ENCODE results near the gene DHX9. TPM values are rescaled to one million over a fixed set of nuclear protein-coding genes. Genes with fewer than 3 reads are reported as not detected.

DHX9 gene
- total and polyA plus RNA-seq, 2 of the 13 experiments (the other 11 are each of a cell fraction or from before 2014, with no cell fraction given) = 84.8 to 211 TPM

GRCh38 chr1:182877842-182878241, 38.7 kb downstream of the DHX9 start:
- Histone ChIP-seq H3K9me3 (ENCODE audit: low read length) (no peaks in the 10 kb centered on the region), H3K4me3 (replicated peaks in 1 of 3; ENCODE audit: insufficient read depth in 1 of 3, low read depth in 2 of 3, low read length in 3 of 3) (no peak overlapping the region), H3K4me1 (ENCODE audit: insufficient read depth, low read length) (no peaks in the 10 kb centered on the region), H4K20me1 (ENCODE audit: insufficient read depth, low read length) (0 out of 2 replicates have a peak, but pooled peaks cover 4% of the 10 kb centered on the region), H3K79me2 (ENCODE audit: insufficient read depth, low read length) (no peaks in the 10 kb centered on the region), H3K27ac (ENCODE audit: extremely low read length, insufficient read depth, low read length) (no peak overlapping the region), H3K4me2 (ENCODE audit: low read depth, low read length) (no peak overlapping the region), H3K36me3 (replicated peaks in 1 of 2; ENCODE audit: control insufficient read depth in 1 of 2, insufficient read depth in 2 of 2, low read length in 2 of 2) (peaks cover 31 to 96% of the 10 kb centered on the region in 2 experiments), H3K27me3 (ENCODE audit: control insufficient read depth in 1 of 2, insufficient read depth in 2 of 2, low read length in 2 of 2) (no peaks in the 10 kb centered on the region), H3K9ac (ENCODE audit: insufficient read depth, low read depth, low read length) (no peak overlapping the region), H2AFZ (ENCODE audit: low read length) (no peak overlapping the region)
- POLR2A ChIA-PET = no interaction called here
- BruUV-seq (replicated peaks) = no TSS peak
- in situ Hi-C loops (cut with HindIII; ENCODE audit: extremely low pct_ligation_motif_present, low pct_unique_long_range_greater_than_20kb) (no loop called here), intact Hi-C loops (cut with micrococcal nuclease; ENCODE audit: unreplicated experiment) (no loop called here)
- ATAC-seq (no peak), FAIRE-seq (no peak), DNase-seq (ENCODE audit: low spot score) (no peak)
- WGBS (ENCODE audit: low lambda C conversion rate) = 97% methylated on average over 7 of the region's 7 CpGs
- TF ChIP-seq SP4 (CRISPR knock-in tag; IDR thresholded peaks at IDR 0.05) = no peak
- TF ChIP-seq FOXJ3 (CRISPR knock-in tag; IDR thresholded peaks at IDR 0.05; ENCODE audit: borderline replicate concordance) = no peak
- no peak for TF ChIP-seq ISX (CRISPR knock-in tag; conservative IDR thresholded peaks at IDR 0.05)
- no peak for TF ChIP-seq MTERF4 (CRISPR knock-in tag; IDR thresholded peaks at IDR 0.05)
- TF ChIP-seq RORA (CRISPR knock-in tag; IDR thresholded peaks at IDR 0.05) = no peak
- TF ChIP-seq ZFAT (CRISPR knock-in tag; conservative IDR thresholded peaks at IDR 0.05) = no peak
- TF ChIP-seq MAF1 (CRISPR knock-in tag; IDR thresholded peaks at IDR 0.05; ENCODE audit: borderline replicate concordance) = no peak
- no peak for TF ChIP-seq TAF1 (CRISPR knock-in tag; IDR thresholded peaks at IDR 0.05)
- TF ChIP-seq XBP1 (CRISPR knock-in tag; IDR thresholded peaks at IDR 0.05) = no peak
- no peak for TF ChIP-seq ZBTB49 (CRISPR knock-in tag; IDR thresholded peaks at IDR 0.05; ENCODE audit: borderline replicate concordance)
- no peak for TF ChIP-seq TEAD2 (CRISPR knock-in tag; IDR thresholded peaks at IDR 0.05)
- no peak for TF ChIP-seq DRAP1 (CRISPR knock-in tag; IDR thresholded peaks at IDR 0.05)
- TF ChIP-seq ZNF749 (CRISPR knock-in tag; IDR thresholded peaks at IDR 0.05; ENCODE audit: borderline replicate concordance) = no peak
- no peak for TF ChIP-seq ZNF572 (CRISPR knock-in tag; IDR thresholded peaks at IDR 0.05)
- no peak for TF ChIP-seq SRY (CRISPR knock-in tag; IDR thresholded peaks at IDR 0.05)
- TF ChIP-seq TAF15 (IDR thresholded peaks at IDR 0.05; ENCODE audit: low read depth, low read length, poor library complexity, severe bottlenecking) = no peak
- TF ChIP-seq GMEB2 (CRISPR knock-in tag; IDR thresholded peaks at IDR 0.05; ENCODE audit: low read depth) = no peak
- TF ChIP-seq ZNF276 (CRISPR knock-in tag; IDR thresholded peaks at IDR 0.05; ENCODE audit: low read depth) = no peak
- CTCF ChIA-PET (ENCODE audit: low intra/inter-chr PET ratio, low total read pairs) = no interaction called here
